HUES64 (cell line): ENCODE results near the gene TMEM270.
"Not testable (repeated sequence)": the region's sequence is repeated elsewhere in the genome, so short reads cannot be mapped to it uniquely, and the experiment has no call there.

Experiments used
- H3K27ac ChIP-seq: 2 replicates; pipeline ENCODE4 v1.7.0; 2013; ENCODE audit warnings: low read depth, low read length, inconsistent platforms
- H3K27me3 ChIP-seq: 2 replicates; pipeline ENCODE4 v1.6.1; 2013; ENCODE audit warnings: mild to moderate bottlenecking, low read length; ENCODE audit not compliant: insufficient read depth
- H3K36me3 ChIP-seq: 2 replicates; pipeline ENCODE4 v1.6.1; 2013; ENCODE audit warnings: mild to moderate bottlenecking, low read length; ENCODE audit not compliant: insufficient read depth
- H3K4me1 ChIP-seq: 2 replicates; pipeline ENCODE4 v1.6.1; 2013; ENCODE audit warnings: mild to moderate bottlenecking, low read length, moderate library complexity; ENCODE audit not compliant: insufficient read depth
- H3K4me3 ChIP-seq: 2 replicates; pipeline ENCODE4 v1.5.1; 2013; ENCODE audit warnings: mild to moderate bottlenecking, low read length, moderate library complexity
- H3K9ac ChIP-seq: 2 replicates; pipeline ENCODE4 v1.6.1; 2013; ENCODE audit warnings: mild to moderate bottlenecking, low read depth, low read length
- H3K9me3 ChIP-seq: 2 replicates; pipeline ENCODE4 v1.6.1; 2013; ENCODE audit warnings: low read depth, low read length; ENCODE audit not compliant: insufficient read depth
- WGBS: fragments of 150-250, 120-280 bp; methylation state at CpG from one replicate; pipeline ENCODE4 v1.1.7; 2013; ENCODE audit warnings: missing lambda C conversion rate; 5-methylcytosine and 5-hydroxymethylcytosine counted together

Gene TMEM270

DNA sequence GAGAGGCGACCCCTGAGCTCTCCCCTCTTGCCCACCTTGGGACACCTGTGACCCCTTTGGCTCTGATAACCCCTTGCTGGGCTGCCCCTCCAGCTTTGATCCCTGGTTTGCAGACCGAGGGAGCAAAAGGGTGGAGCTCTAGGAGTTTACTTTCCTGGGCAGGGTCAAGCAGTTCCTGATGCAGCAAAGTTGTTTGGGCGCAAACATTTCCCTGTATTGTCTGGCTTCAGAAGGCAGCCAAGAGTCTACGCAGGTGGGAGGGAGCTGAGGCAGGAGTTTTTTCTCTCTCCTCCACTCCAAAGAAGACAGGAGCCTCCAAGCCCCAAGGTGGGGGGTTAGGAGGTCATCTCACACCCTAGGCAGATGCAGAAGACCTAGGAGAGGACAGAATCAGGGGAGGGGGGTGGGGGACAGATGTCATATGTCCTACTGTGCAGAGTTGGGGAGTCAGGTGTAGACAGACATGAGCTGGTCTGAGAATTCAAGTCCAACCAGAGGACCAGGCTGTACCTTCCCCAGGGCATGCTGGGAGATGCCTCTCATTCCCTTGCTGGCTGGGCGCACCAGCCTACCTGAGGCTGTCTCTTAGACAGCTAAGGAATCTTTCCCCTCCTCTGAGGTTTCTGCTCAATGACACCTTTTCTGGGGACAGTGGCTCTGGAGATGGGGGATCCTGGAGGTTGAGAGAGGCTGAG lies 20.5 kb downstream of the TMEM270 start:
- no peaks in the 10 kb centered on the region for H3K36me3 ChIP-seq
- H3K27me3 ChIP-seq = no peaks in the 10 kb centered on the region
- H3K9ac ChIP-seq = no peak overlapping the region
- no peak overlapping the region for H3K27ac ChIP-seq
- H3K4me3 ChIP-seq = no peak overlapping the region
- no peaks in the 10 kb centered on the region for H3K9me3 ChIP-seq
- 83% methylated on average over 4 of the region's 5 CpGs for WGBS
- no peaks in the 10 kb centered on the region for H3K4me1 ChIP-seq

GRCh38 chr7:73882047-73882402 lies 21.1 kb downstream of the TMEM270 start:
- no peaks in the 10 kb centered on the region for H3K9me3 ChIP-seq
- WGBS = 90% methylated on average over 3 of the region's 3 CpGs
- H3K27me3 ChIP-seq = no peaks in the 10 kb centered on the region
- no peaks in the 10 kb centered on the region for H3K36me3 ChIP-seq
- H3K4me1 ChIP-seq = no peaks in the 10 kb centered on the region
- no peak overlapping the region for H3K9ac ChIP-seq
- H3K4me3 ChIP-seq = no peak overlapping the region
- H3K27ac ChIP-seq = no peak overlapping the region

- 96% methylated on average over 3 of the region's 3 CpGs for WGBS
- not testable (repeated sequence) for H3K9ac ChIP-seq, H3K36me3 ChIP-seq, H3K9me3 ChIP-seq, H3K27ac ChIP-seq, H3K4me1 ChIP-seq, H3K4me3 ChIP-seq, H3K27me3 ChIP-seq
Observed at GRCh38 chr7:73884867-73885422, 24.0 kb downstream of the TMEM270 start.

DNA sequence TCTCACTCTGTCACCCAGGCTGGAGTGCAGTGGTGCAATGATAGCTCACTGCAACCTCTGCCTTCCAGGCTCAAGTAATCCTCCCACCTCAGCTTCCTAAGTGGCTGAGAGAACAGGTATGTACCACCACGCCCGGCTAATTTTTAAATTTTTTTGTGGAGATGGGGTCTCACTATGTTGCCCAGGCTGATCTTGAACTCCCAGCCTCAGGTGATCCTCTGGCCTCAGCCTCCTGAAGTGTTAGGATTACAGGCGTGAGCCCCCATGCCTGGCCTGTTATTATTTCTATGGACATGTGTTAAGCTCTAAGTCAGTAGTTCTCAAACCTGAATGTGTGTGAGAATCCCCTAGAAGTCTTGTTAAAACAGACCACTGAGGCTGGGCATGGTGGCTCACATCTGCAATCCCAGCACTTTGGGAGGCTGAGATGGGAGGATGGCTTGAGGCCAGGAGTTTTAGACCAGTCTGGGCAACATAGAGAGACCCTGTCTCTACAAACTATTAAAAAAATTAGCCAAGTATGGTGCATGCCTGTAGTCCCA lies 24.5 kb downstream of the TMEM270 start:
- 92% methylated on average over 3 of the region's 3 CpGs for WGBS
- H3K27me3 ChIP-seq = no peaks in the 10 kb centered on the region

DNA sequence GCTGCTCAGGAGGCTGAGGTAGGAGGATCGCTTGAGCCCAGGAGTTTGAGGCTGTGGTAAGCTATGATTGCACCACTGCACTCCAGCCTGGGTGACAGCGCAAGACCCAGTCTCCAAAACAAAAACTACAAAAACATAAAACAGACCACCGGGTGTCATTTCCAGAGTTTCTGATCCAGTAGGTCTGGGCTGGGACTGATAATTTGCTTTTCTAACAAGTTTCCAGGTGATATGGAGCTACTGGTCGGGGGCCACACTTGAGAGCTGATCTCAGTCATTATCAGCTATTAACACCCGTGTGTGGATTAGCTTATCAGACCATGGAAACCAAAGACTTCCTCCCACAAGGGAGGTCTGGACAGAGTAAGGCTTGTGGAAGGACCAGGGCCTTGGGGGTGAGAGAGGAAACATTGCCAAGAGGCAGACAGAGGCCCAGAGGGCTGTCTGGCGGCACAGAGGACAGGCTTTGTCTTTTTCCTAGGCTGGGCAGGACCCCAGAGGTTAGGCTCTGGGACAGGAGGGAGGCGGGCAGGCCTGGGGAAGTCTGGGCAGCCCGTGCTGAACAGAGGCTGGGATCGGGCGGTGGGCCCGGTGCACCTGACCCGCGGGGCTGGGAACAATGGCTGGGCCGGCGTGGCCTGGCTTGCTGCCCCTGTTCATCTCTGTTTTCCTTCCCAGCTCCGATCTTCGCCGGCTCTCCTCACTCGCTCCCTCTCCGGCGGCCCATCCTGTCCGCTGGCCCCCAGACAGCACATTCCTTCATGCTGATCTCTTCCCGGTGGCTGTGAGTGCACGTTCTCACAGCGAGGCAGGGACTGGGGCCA lies 25.2 kb downstream of the TMEM270 start:
- Histone ChIP-seq H3K27ac (no peak overlapping the region), H3K9ac (peak overlapping the region; percentile 44; the same call in 1 of the 2 replicates), H3K36me3 (no peaks in the 10 kb centered on the region), H3K4me3 (no peak overlapping the region), H3K27me3 (no peaks in the 10 kb centered on the region), H3K9me3 (no peaks in the 10 kb centered on the region), H3K4me1 (no peaks in the 10 kb centered on the region)
- WGBS = 64% methylated on average over 24 of the region's 25 CpGs

More for the DNA sequence above, 24.5 kb downstream of the TMEM270 start:
- no peak overlapping the region for H3K27ac ChIP-seq
- no peaks in the 10 kb centered on the region for H3K9me3 ChIP-seq
- H3K4me3 ChIP-seq = no peak overlapping the region
- no peak overlapping the region for H3K9ac ChIP-seq
- H3K4me1 ChIP-seq = no peaks in the 10 kb centered on the region
- H3K36me3 ChIP-seq = no peaks in the 10 kb centered on the region

DNA sequence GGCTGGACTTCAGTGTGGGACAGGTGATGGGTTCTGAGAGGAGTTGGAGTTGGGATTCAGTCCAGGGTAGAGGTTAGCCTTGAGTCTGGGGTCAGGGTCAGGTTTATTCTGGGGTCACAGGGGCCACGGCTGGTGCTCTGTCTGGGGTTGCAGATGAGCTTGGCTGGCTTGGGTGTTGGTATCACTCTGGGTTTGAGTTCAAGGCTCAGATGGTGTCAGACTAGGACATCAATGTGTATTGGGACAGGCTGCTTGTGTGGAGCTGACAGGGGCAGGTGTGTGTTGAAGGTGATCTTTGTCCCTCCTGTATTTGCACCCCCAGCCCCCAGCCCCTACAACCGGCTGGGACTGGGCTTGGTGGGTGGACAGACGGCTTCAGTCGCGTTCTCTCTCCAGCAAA lies 26.8 kb downstream of the TMEM270 start:
- no peaks in the 10 kb centered on the region for H3K4me1 ChIP-seq
- no peak overlapping the region for H3K9ac ChIP-seq
- H3K27ac ChIP-seq = no peak overlapping the region
- H3K9me3 ChIP-seq = no peaks in the 10 kb centered on the region
- H3K4me3 ChIP-seq = no peak overlapping the region
- 90% methylated on average over 5 of the region's 5 CpGs for WGBS
- H3K27me3 ChIP-seq = no peaks in the 10 kb centered on the region
- H3K36me3 ChIP-seq = no peaks in the 10 kb centered on the region

- Histone ChIP-seq H3K36me3 (no peaks in the 10 kb centered on the region), H3K4me3 (no peak overlapping the region), H3K9ac (no peak overlapping the region), H3K27ac (no peak overlapping the region), H3K4me1 (no peaks in the 10 kb centered on the region), H3K9me3 (no peaks in the 10 kb centered on the region), H3K27me3 (no peaks in the 10 kb centered on the region)
- 84% methylated on average over 5 of the region's 6 CpGs for WGBS
Observed at GRCh38 chr7:73888959-73889358, 28.0 kb downstream of the TMEM270 start.

- H3K27ac ChIP-seq = no peak overlapping the region
- no peaks in the 10 kb centered on the region for H3K4me1 ChIP-seq
- H3K9me3 ChIP-seq = peaks cover 3% of the 10 kb centered on the region; the same call in 1 of the 2 replicates
- 92% methylated on average over 14 of the region's 16 CpGs for WGBS
- H3K27me3 ChIP-seq = no peaks in the 10 kb centered on the region
- H3K4me3 ChIP-seq = no peak overlapping the region
- H3K36me3 ChIP-seq = no peaks in the 10 kb centered on the region
- H3K9ac ChIP-seq = no peak overlapping the region
Observed at GRCh38 chr7:73890555-73891147, 29.7 kb downstream of the TMEM270 start.

GRCh38 chr7:73891178-73891885 lies 30.4 kb downstream of the TMEM270 start:
- peaks cover 9% of the 10 kb centered on the region; the same call in 1 of the 2 replicates for H3K9me3 ChIP-seq
- 82% methylated on average over 16 of the region's 16 CpGs for WGBS
- H3K36me3 ChIP-seq = no peaks in the 10 kb centered on the region
- no peak overlapping the region for H3K9ac ChIP-seq
- no peak overlapping the region for H3K4me3 ChIP-seq
- no peak overlapping the region for H3K27ac ChIP-seq
- no peaks in the 10 kb centered on the region for H3K4me1 ChIP-seq
- no peaks in the 10 kb centered on the region for H3K27me3 ChIP-seq

- no peaks in the 10 kb centered on the region for H3K27me3 ChIP-seq
- 88% methylated on average over 10 of the region's 11 CpGs for WGBS
- no peaks in the 10 kb centered on the region for H3K36me3 ChIP-seq
- no peak overlapping the region for H3K4me3 ChIP-seq
- H3K4me1 ChIP-seq = no peaks in the 10 kb centered on the region
- H3K27ac ChIP-seq = no peak overlapping the region
- peaks cover 9% of the 10 kb centered on the region; the same call in 1 of the 2 replicates for H3K9me3 ChIP-seq
- H3K9ac ChIP-seq = no peak overlapping the region
Observed at GRCh38 chr7:73892003-73892999, 31.3 kb downstream of the TMEM270 start.
